Astrocyte (in vitro differentiated cells and primary cell): ENCODE measurements around the gene ACKR2. TPM values are rescaled to one million over a fixed set of nuclear protein-coding genes. Genes with fewer than 3 reads are reported as not detected.

ENCODE experiments used
- DNase-seq: peaks from one replicate; pipeline ENCODE4 v3.0.0-alpha.2; 2010; ENCODE audit warnings: low read depth
- FAIRE-seq: peaks from 2 replicates; lab custom pipeline; 2011; peaks lifted over from hg19 to GRCh38; lab: Jason Lieb, UNC
- H2AFZ ChIP-seq: 2 replicates; pipeline ENCODE4 v1.6.0; 2012; ENCODE audit warnings: low read depth, low read length, inconsistent platforms
- H3K27ac ChIP-seq: 2 replicates; pipeline ENCODE4 v1.5.1; 2011; ENCODE audit warnings: low read depth, low read length, inconsistent platforms
- H3K27me3 ChIP-seq: 2 replicates; pipeline ENCODE4 v1.6.0; 2011; ENCODE audit warnings: low read length, inconsistent platforms; ENCODE audit not compliant: insufficient read depth
- H3K36me3 ChIP-seq: 2 replicates; pipeline ENCODE4 v1.5.1; 2011; ENCODE audit warnings: low read length, inconsistent platforms; ENCODE audit not compliant: insufficient read depth
- H3K4me1 ChIP-seq: 2 replicates; pipeline ENCODE4 v1.5.1; 2011; ENCODE audit warnings: low read length, inconsistent platforms; ENCODE audit not compliant: insufficient read depth
- H3K4me2 ChIP-seq: 2 replicates; pipeline ENCODE4 v1.6.0; 2012; ENCODE audit warnings: low read length, inconsistent platforms
- H3K4me3 ChIP-seq: 2 replicates; pipeline ENCODE4 v1.5.1; 2011; ENCODE audit warnings: low read depth, mild to moderate bottlenecking, low read length, inconsistent platforms; ENCODE audit not compliant: insufficient read depth
- H3K79me2 ChIP-seq: 2 replicates; pipeline ENCODE4 v1.6.0; 2012; ENCODE audit warnings: mild to moderate bottlenecking, low read length, inconsistent platforms; ENCODE audit not compliant: insufficient read depth
- H3K9ac ChIP-seq: 2 replicates; pipeline ENCODE4 v1.6.0; 2012; ENCODE audit warnings: mild to moderate bottlenecking, low read length, inconsistent platforms
- H3K9me3 ChIP-seq: 2 replicates; pipeline ENCODE4 v1.5.1; 2012; ENCODE audit warnings: low read depth, mild to moderate bottlenecking, low read length, inconsistent platforms; ENCODE audit not compliant: insufficient read depth
- H4K20me1 ChIP-seq: 2 replicates; pipeline ENCODE4 v1.6.0; 2012; ENCODE audit warnings: low read length, inconsistent platforms; ENCODE audit not compliant: insufficient read depth
- H3K27ac Mint-ChIP-seq: one replicate; pipeline ENCODE4 v1.8.0; 2021; ENCODE audit warnings: mild to moderate bottlenecking, mixed read lengths; ENCODE audit not compliant: unreplicated experiment
- H3K27me3 Mint-ChIP-seq: one replicate; pipeline ENCODE4 v1.8.0; 2021; ENCODE audit warnings: low read depth, mixed read lengths; ENCODE audit not compliant: unreplicated experiment
- H3K36me3 Mint-ChIP-seq: one replicate; pipeline ENCODE4 v1.8.0; 2021; ENCODE audit warnings: low read depth, mixed read lengths; ENCODE audit not compliant: unreplicated experiment
- H3K4me1 Mint-ChIP-seq: one replicate; pipeline ENCODE4 v1.8.0; 2021; ENCODE audit warnings: low read depth, mixed read lengths; ENCODE audit not compliant: unreplicated experiment
- H3K4me3 Mint-ChIP-seq: one replicate; pipeline ENCODE4 v1.8.0; 2021; ENCODE audit warnings: mild to moderate bottlenecking, moderate library complexity, mixed read lengths; ENCODE audit not compliant: unreplicated experiment
- H3K9me3 Mint-ChIP-seq: one replicate; pipeline ENCODE4 v1.8.0; 2021; ENCODE audit warnings: mild to moderate bottlenecking, mixed read lengths; ENCODE audit not compliant: unreplicated experiment
- CTCF ChIP-seq: IDR thresholded peaks from 2 replicates; pipeline ENCODE4 v1.5.1; 2011; ENCODE audit warnings: low read depth, mild to moderate bottlenecking, inconsistent platforms, low read length, moderate library complexity; ENCODE audit not compliant: insufficient read depth
- EZH2 ChIP-seq: IDR thresholded peaks from 2 replicates; pipeline ENCODE4 v1.6.1; 2012; ENCODE audit warnings: mild to moderate bottlenecking, low read length, inconsistent platforms; ENCODE audit not compliant: insufficient read depth
- total RNA-seq: library from RNA; stranded (reverse); gene quantifications from 2 replicates; pipeline ENCODE4 v1.2.1, GENCODE V29; 2021

The ACKR2 gene
- total RNA-seq, 1 donor from 2014 or later: 1.7 TPM

- no peak for TF ChIP-seq EZH2
- no peak for TF ChIP-seq CTCF
- no peak overlapping the region for H3K4me2 ChIP-seq
- Mint-ChIP-seq H3K4me3 (no peak overlapping the region), H3K4me1 (no peaks in the 10 kb centered on the region), H3K27me3 (peaks cover 11% of the 10 kb centered on the region), H3K9me3 (peaks cover 13% of the 10 kb centered on the region), H3K36me3 (peaks cover 2% of the 10 kb centered on the region), H3K27ac (no peak overlapping the region)
- peaks cover 6% of the 10 kb centered on the region for H3K9me3 ChIP-seq
- no peak overlapping the region for H2AFZ ChIP-seq
- no peaks in the 10 kb centered on the region for H3K79me2 ChIP-seq
- H3K36me3 ChIP-seq: peaks cover 3% of the 10 kb centered on the region
- no peaks in the 10 kb centered on the region for H3K4me1 ChIP-seq
- no peak overlapping the region for H3K9ac ChIP-seq
- H3K4me3 ChIP-seq: no peak overlapping the region
- FAIRE-seq (no peak), DNase-seq (no peak)
- no peaks in the 10 kb centered on the region for H4K20me1 ChIP-seq
- no peak overlapping the region for H3K27ac ChIP-seq
- peaks cover 8% of the 10 kb centered on the region for H3K27me3 ChIP-seq
Observed at GRCh38 chr3:42908675-42909074, 99.4 kb downstream of the ACKR2 start.

- H3K9me3 ChIP-seq: peaks cover 22% of the 10 kb centered on the region
Observed at GRCh38 chr3:42911551-42911950, 102.3 kb downstream of the ACKR2 start.

More at GRCh38 chr3:42911551-42911950, 102.3 kb downstream of the ACKR2 start:
- Mint-ChIP-seq H3K4me3 (no peak overlapping the region), H3K27me3 (peaks cover 9% of the 10 kb centered on the region), H3K27ac (no peak overlapping the region), H3K9me3 (peaks cover 33% of the 10 kb centered on the region), H3K36me3 (peaks cover 8% of the 10 kb centered on the region), H3K4me1 (no peaks in the 10 kb centered on the region)
- Histone ChIP-seq H2AFZ (no peak overlapping the region), H3K4me2 (no peak overlapping the region), H3K4me3 (no peak overlapping the region), H3K79me2 (no peaks in the 10 kb centered on the region), H3K36me3 (peaks cover 3% of the 10 kb centered on the region), H3K4me1 (no peaks in the 10 kb centered on the region), H3K27ac (no peak overlapping the region), H3K27me3 (no peaks in the 10 kb centered on the region), H3K9ac (no peak overlapping the region), H4K20me1 (no peaks in the 10 kb centered on the region)
- FAIRE-seq (no peak), DNase-seq (no peak)
- no peak for TF ChIP-seq CTCF
- no peak for TF ChIP-seq EZH2
